Measurements from ENCODE around the gene MYO1E.
"Not testable (repeated sequence)": the region's sequence is repeated elsewhere in the genome, so short reads cannot be mapped to it uniquely, and the experiment has no call there.

Gene MYO1E

GRCh38 chr15:59291213-59291549 is 81.5 kb downstream of the MYO1E start:
- no peak for DNase-seq (ENCODE audit: low spot score)

GRCh38 chr15:59290295-59291212 is 82.1 kb downstream of the MYO1E start:
- DNase-seq (ENCODE audit: low spot score), result no peak

- no peak for DNase-seq (ENCODE audit: low spot score)
Observed at GRCh38 chr15:59289574-59289973, 83.1 kb downstream of the MYO1E start.

- DNase-seq (ENCODE audit: low spot score), result no peak
Observed at GRCh38 chr15:59283717-59284391, 88.8 kb downstream of the MYO1E start.

GRCh38 chr15:59282515-59283337 is 89.9 kb downstream of the MYO1E start:
- no peak for DNase-seq (ENCODE audit: low spot score)

- DNase-seq (ENCODE audit: low spot score), result no peak
Observed at GRCh38 chr15:59281699-59282098, 91.0 kb downstream of the MYO1E start.

GRCh38 chr15:59280855-59281254 is 91.8 kb downstream of the MYO1E start:
- DNase-seq (ENCODE audit: low spot score), result no peak

GRCh38 chr15:59280292-59280691 is 92.4 kb downstream of the MYO1E start:
- not testable (repeated sequence) for DNase-seq (ENCODE audit: low spot score)

GRCh38 chr15:59279023-59279422 is 93.6 kb downstream of the MYO1E start:
- DNase-seq (ENCODE audit: low spot score), result no peak

GRCh38 chr15:59278120-59278519 is 94.6 kb downstream of the MYO1E start:
- no peak for DNase-seq (ENCODE audit: low spot score)

- DNase-seq (ENCODE audit: low spot score), result no peak
Observed at GRCh38 chr15:59276225-59277178, 96.2 kb downstream of the MYO1E start.

- DNase-seq (ENCODE audit: low spot score), result no peak
Observed at GRCh38 chr15:59274126-59274970, 98.3 kb downstream of the MYO1E start.

- DNase-seq (ENCODE audit: low spot score), result no peak
Observed at GRCh38 chr15:59273234-59273633, 99.4 kb downstream of the MYO1E start.

GRCh38 chr15:59271595-59272201 is 101.0 kb downstream of the MYO1E start:
- no peak for DNase-seq (ENCODE audit: low spot score)

GRCh38 chr15:59268852-59269407 is 103.7 kb downstream of the MYO1E start:
- no peak for DNase-seq (ENCODE audit: low spot score)

- DNase-seq (ENCODE audit: low spot score), result no peak
Observed at GRCh38 chr15:59268168-59268851, 104.4 kb downstream of the MYO1E start.

- DNase-seq (ENCODE audit: low spot score), result no peak
Observed at GRCh38 chr15:59266028-59266427, 106.6 kb downstream of the MYO1E start.

- DNase-seq (ENCODE audit: low spot score), result no peak
Observed at GRCh38 chr15:59262316-59262715, 110.4 kb downstream of the MYO1E start.

GRCh38 chr15:59260090-59260489 is 112.6 kb downstream of the MYO1E start:
- DNase-seq (ENCODE audit: low spot score), result no peak
